ENCODE measurements around the gene SLC1A7. TPM values are rescaled to one million over a fixed set of nuclear protein-coding genes. Genes with fewer than 3 reads are reported as not detected.

Gene SLC1A7
- total and polyA plus RNA-seq, 2 of the 13 experiments (the other 11 are each of a cell fraction or from before 2014, with no cell fraction given), result 0.04 to 2.0 TPM

DNA sequence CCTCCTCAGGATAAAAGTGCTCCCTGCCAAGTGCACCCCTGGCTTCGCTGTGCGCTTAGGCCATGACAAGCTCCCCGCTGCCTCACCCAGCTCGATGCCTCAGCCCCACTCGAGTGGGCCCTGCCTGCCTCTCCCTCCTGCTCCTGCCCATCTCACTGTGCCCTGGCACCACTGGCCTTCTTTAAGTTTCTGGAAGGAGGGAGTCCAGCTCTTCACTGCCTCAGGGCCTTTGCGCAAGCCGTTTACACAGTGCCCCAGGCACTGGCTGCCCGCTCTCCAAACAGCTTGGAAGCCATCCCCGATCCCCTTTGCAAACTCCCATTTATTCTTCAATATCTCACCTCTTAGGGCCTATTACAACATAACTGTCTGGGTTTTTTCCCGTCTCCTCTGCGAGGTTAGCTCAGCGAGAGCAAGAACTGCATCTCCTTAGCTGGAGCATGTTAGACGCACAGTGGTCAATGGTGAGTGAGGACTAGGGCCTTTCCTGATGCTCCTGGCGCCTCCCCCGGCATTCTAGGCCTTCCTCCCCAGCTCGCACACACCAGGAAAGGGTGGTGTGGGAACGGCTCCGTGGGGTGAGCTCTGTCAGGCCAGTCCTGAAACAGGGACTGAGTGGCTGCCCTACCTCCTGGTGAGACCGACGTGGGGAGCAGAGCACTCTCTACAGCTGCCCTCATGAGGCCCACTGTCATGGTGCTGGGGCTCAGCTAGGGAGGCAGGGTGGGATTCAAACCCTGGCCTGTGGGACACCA lies 48.5 kb downstream of the SLC1A7 start:
- Histone ChIP-seq H3K79me2 (ENCODE audit: insufficient read depth, low read length) (no peaks in the 10 kb centered on the region), H3K4me1 (ENCODE audit: insufficient read depth, low read length) (peaks cover 61% of the 10 kb centered on the region), H3K9ac (ENCODE audit: insufficient read depth, low read depth, low read length) (peak overlapping the region; percentile 30), H3K27me3 (ENCODE audit: control insufficient read depth in 1 of 2, insufficient read depth in 2 of 2, low read length in 2 of 2) (peaks cover 9 to 18% of the 10 kb centered on the region in 2 experiments; a peak in 3 of 5 replicates), H3K9me3 (ENCODE audit: low read length) (peaks cover 35% of the 10 kb centered on the region), H3K36me3 (replicated peaks in 1 of 2; ENCODE audit: control insufficient read depth in 1 of 2, insufficient read depth in 2 of 2, low read length in 2 of 2) (no peaks in the 10 kb centered on the region), H4K20me1 (ENCODE audit: insufficient read depth, low read length) (no peaks in the 10 kb centered on the region), H3K27ac (ENCODE audit: extremely low read length, insufficient read depth, low read length) (no peak overlapping the region), H3K4me3 (replicated peaks in 1 of 3; ENCODE audit: insufficient read depth in 1 of 3, low read depth in 2 of 3, low read length in 3 of 3) (peak overlapping the region in 1 of 3 experiments; percentile 17; a peak in 1 of 6 replicates), H3K4me2 (ENCODE audit: low read depth, low read length) (peak overlapping the region; percentile 28; the same call in 1 of the 2 replicates), H2AFZ (ENCODE audit: low read length) (no peak overlapping the region)
- no peak for DNase-seq (ENCODE audit: low spot score)
- BruUV-seq (replicated peaks), result no TSS peak
- no peak for FAIRE-seq
- ATAC-seq, result no peak
- POLR2A ChIA-PET, result no interaction called here
- intact Hi-C loops (cut with micrococcal nuclease; ENCODE audit: unreplicated experiment) (no loop called here), in situ Hi-C loops (cut with HindIII; ENCODE audit: extremely low pct_ligation_motif_present, low pct_unique_long_range_greater_than_20kb) (no loop called here)
- 79% methylated on average over 15 of the region's 20 CpGs for WGBS (ENCODE audit: low lambda C conversion rate)
- CTCF ChIA-PET (ENCODE audit: low intra/inter-chr PET ratio, low total read pairs), result no interaction called here
- TF ChIP-seq KDM1A (CRISPR knock-in tag; IDR thresholded peaks at IDR 0.05) (no peak), DR1 (CRISPR knock-in tag; IDR thresholded peaks at IDR 0.05) (no peak), ZNF124 (CRISPR knock-in tag; IDR thresholded peaks at IDR 0.05) (no peak), ETV5 (CRISPR knock-in tag; IDR thresholded peaks at IDR 0.05; ENCODE audit: borderline replicate concordance) (no peak), ZNF749 (CRISPR knock-in tag; IDR thresholded peaks at IDR 0.05; ENCODE audit: borderline replicate concordance) (no peak), ELF3 (CRISPR knock-in tag; IDR thresholded peaks at IDR 0.05) (no peak), RFXAP (CRISPR knock-in tag; IDR thresholded peaks at IDR 0.05; ENCODE audit: borderline replicate concordance) (no peak), IKZF1 (IDR thresholded peaks at IDR 0.05) (no peak), MLLT10 (CRISPR knock-in tag; IDR thresholded peaks at IDR 0.05) (no peak)
- TF ChIP-seq, protein P1, sequence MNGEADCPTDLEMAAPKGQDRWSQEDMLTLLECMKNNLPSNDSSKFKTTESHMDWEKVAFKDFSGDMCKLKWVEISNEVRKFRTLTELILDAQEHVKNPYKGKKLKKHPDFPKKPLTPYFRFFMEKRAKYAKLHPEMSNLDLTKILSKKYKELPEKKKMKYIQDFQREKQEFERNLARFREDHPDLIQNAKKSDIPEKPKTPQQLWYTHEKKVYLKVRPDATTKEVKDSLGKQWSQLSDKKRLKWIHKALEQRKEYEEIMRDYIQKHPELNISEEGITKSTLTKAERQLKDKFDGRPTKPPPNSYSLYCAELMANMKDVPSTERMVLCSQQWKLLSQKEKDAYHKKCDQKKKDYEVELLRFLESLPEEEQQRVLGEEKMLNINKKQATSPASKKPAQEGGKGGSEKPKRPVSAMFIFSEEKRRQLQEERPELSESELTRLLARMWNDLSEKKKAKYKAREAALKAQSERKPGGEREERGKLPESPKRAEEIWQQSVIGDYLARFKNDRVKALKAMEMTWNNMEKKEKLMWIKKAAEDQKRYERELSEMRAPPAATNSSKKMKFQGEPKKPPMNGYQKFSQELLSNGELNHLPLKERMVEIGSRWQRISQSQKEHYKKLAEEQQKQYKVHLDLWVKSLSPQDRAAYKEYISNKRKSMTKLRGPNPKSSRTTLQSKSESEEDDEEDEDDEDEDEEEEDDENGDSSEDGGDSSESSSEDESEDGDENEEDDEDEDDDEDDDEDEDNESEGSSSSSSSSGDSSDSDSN (CRISPR knock-in tag; IDR thresholded peaks at IDR 0.05), result no peak
- TF ChIP-seq, protein P2, sequence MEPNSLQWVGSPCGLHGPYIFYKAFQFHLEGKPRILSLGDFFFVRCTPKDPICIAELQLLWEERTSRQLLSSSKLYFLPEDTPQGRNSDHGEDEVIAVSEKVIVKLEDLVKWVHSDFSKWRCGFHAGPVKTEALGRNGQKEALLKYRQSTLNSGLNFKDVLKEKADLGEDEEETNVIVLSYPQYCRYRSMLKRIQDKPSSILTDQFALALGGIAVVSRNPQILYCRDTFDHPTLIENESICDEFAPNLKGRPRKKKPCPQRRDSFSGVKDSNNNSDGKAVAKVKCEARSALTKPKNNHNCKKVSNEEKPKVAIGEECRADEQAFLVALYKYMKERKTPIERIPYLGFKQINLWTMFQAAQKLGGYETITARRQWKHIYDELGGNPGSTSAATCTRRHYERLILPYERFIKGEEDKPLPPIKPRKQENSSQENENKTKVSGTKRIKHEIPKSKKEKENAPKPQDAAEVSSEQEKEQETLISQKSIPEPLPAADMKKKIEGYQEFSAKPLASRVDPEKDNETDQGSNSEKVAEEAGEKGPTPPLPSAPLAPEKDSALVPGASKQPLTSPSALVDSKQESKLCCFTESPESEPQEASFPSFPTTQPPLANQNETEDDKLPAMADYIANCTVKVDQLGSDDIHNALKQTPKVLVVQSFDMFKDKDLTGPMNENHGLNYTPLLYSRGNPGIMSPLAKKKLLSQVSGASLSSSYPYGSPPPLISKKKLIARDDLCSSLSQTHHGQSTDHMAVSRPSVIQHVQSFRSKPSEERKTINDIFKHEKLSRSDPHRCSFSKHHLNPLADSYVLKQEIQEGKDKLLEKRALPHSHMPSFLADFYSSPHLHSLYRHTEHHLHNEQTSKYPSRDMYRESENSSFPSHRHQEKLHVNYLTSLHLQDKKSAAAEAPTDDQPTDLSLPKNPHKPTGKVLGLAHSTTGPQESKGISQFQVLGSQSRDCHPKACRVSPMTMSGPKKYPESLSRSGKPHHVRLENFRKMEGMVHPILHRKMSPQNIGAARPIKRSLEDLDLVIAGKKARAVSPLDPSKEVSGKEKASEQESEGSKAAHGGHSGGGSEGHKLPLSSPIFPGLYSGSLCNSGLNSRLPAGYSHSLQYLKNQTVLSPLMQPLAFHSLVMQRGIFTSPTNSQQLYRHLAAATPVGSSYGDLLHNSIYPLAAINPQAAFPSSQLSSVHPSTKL (CRISPR knock-in tag; IDR thresholded peaks at IDR 0.05), result 0 out of 2 replicates have a peak, but pooled peaks have one; percentile 10
- TF ChIP-seq, protein P3, sequence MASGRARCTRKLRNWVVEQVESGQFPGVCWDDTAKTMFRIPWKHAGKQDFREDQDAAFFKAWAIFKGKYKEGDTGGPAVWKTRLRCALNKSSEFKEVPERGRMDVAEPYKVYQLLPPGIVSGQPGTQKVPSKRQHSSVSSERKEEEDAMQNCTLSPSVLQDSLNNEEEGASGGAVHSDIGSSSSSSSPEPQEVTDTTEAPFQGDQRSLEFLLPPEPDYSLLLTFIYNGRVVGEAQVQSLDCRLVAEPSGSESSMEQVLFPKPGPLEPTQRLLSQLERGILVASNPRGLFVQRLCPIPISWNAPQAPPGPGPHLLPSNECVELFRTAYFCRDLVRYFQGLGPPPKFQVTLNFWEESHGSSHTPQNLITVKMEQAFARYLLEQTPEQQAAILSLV (CRISPR knock-in tag; IDR thresholded peaks at IDR 0.05; ENCODE audit: borderline replicate concordance), result no peak
- TF ChIP-seq, protein P4, sequence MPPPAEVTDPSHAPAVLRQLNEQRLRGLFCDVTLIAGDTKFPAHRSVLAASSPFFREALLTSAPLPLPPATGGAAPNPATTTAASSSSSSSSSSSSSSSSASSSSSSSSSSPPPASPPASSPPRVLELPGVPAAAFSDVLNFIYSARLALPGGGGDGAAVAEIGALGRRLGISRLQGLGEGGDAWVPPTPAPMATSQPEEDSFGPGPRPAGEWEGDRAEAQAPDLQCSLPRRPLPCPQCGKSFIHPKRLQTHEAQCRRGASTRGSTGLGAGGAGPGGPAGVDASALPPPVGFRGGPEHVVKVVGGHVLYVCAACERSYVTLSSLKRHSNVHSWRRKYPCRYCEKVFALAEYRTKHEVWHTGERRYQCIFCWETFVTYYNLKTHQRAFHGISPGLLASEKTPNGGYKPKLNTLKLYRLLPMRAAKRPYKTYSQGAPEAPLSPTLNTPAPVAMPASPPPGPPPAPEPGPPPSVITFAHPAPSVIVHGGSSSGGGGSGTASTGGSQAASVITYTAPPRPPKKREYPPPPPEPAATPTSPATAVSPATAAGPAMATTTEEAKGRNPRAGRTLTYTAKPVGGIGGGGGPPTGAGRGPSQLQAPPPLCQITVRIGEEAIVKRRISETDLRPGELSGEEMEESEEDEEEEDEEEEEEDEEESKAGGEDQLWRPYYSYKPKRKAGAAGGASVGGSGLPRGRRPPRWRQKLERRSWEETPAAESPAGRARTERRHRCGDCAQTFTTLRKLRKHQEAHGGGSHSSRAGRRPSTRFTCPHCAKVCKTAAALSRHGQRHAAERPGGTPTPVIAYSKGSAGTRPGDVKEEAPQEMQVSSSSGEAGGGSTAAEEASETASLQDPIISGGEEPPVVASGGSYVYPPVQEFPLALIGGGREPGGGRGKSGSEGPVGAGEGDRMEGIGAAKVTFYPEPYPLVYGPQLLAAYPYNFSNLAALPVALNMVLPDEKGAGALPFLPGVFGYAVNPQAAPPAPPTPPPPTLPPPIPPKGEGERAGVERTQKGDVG (CRISPR knock-in tag; IDR thresholded peaks at IDR 0.05; ENCODE audit: borderline replicate concordance), result no peak

All from HepG2 (cell line).